Measurements from ENCODE around the gene TAF3.

Gene TAF3

DNA sequence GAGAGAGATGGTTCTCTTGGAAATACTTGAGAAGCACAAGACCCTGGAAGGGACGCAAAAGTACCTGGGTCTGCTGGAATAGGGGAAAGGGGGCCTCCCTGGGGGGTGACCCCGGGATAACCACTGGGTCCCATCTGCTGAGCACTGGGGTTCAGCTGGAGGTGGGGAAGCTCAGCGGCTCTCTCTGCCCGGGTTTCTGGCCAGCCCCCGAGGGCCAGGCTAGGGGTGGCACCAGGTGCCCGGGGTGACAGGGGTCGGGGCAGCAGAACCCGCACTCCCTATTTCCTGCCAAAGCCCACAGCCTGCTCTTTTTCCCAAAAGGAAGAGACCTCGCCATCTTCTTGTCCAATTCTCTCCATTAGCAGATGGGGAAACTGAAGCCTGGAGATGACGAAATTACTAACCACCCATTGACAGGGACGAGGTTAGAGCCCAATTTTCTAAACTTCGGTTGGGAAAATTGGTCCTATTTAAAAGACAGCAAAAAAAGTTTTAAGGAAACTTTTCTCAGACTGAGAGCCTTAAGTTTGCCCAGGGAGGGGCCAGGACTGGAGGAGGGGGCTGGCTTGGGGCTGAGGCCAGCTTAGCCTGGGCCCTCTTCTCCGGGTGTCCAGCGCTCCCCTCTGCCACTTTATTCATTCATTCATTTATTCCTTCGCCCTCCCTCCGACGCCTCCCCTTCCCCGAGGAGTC is 218.3 kb downstream of the TAF3 start:
- DNase-seq = no peak

DNA sequence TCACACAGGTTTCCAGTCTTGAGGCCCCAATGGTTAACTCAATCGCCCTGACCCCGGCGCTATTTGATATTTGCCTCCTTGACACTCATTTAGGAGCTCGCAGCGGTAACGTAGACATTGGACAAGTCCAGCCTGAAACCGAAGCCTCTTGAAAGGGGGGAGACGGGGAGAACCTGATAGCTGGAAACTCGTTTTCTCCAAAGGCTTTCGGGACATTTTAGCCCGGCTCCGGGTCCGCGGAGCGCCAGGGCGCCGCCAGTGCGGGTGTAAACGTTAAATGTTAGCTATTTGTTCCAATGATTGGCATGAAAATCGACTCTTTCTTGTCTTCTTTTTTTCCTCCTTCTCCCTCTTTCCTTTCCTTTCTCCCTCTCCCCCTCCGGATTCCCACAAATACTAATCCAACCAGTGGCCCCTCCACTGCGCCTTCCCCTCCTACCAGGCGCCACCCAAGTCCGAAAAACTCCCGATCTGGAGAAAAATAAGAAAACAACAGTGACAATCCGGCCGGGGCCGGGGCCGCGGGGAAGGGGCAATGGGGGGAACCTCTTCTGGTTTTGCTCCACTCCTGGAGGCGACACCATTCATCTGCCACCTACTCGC is 219.0 kb downstream of the TAF3 start:
- no peak for DNase-seq

GRCh38 chr10:8037941-8038894 is 219.9 kb downstream of the TAF3 start:
- DNase-seq = no peak

DNA sequence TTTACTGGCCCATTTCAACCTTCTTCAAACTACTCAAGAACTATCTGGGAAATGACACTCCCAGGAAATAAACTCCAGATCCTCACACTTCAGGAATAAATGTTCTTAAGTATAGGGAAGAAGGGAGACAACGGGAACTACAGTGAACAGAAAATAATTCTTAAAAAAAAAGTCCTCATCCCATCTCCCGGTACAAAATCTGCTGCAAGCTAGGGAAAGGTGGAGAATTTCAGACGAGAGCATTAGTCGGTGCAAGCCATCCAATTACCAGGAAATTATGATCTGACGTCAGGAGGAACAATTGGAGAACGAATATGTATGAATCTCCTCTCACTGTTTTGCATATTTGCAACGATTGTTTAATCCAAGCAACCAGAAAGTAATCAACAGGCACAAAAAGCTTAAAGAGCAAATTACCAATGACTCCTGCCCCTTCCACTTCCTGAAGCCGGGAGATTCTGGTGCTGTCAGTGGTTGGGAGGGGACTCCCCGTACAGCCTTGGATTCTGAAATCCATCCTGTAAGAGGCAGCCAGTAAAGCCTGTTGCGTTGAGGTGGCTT is 221.1 kb downstream of the TAF3 start:
- no peak for DNase-seq

- DNase-seq = no peak
Measured at GRCh38 chr10:8040651-8041050, 222.3 kb downstream of the TAF3 start.

- no peak for DNase-seq
Measured at GRCh38 chr10:8041284-8041991, 223.1 kb downstream of the TAF3 start.

- DNase-seq = no peak
Measured at GRCh38 chr10:8041992-8042720, 223.9 kb downstream of the TAF3 start.

GRCh38 chr10:8042721-8043568 is 224.6 kb downstream of the TAF3 start:
- DNase-seq = no peak

- DNase-seq = no peak
Measured at GRCh38 chr10:8043569-8044306, 225.4 kb downstream of the TAF3 start.

DNA sequence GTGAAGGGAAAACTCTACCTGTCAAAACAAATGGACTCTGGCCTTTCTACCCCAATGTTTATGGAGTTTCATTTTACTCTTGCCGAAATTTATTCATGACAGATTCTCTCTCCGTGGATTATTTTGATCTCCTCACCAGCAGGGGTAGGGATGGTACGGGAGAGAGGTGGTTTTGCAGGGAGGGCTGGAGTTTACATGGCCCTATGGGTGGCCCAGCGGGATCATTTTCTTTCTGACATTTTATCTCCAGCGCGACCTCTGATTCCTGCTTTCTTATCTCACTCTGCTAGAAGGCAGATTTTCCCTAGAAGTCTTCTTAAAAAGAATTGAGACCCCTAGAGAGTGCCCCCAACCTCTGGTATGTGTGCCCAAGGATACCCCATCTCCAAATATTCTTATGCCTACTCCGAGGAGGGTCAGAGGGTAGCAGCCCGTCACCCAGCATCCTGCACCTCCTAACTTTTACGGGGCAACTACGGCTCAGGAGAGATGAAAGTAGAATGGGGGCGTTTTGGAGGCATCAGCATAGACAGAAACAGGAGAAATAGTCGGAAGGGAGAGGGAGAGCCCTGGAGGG is 226.1 kb downstream of the TAF3 start:
- no peak for DNase-seq

GRCh38 chr10:8044908-8045725 is 226.8 kb downstream of the TAF3 start:
- DNase-seq = no peak

DNA sequence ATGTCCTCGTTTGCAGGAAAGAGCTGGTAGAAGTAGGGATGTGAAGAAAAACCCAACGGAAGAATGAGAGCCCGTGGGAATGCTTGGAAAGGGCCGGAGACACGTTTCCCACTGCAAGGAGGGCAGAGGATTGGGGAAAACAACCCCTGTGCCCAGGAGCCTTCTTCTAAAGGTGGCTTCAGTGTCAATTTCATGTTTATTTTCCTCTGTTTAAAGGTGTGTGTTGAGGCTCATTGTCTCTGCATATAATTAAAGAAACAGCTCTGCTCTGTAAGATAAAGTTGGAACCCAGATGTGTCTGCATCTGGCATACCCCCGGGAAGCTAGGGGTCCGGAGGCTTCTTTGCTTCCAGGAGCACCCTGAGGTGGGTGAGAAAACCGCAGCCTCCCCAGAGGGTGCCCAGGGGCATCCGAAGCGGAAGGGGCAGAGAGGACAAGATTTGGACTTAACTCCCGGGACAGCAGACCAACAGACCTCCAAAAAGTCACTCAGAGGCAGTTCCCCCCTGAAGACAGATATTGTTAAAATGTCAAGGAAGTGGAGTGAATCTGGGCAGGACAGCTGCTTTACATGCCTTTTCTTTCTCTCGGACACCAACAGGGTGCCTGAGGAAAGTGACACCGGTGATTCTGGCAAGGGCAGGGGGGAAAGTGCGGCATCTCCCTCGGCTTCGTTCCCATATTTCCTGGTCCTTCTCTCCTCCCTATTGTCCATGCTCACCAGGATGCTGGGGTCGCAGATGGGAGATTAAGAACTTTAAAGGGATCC is 227.6 kb downstream of the TAF3 start:
- DNase-seq = no peak

GRCh38 chr10:8047452-8048280 is 229.4 kb downstream of the TAF3 start:
- DNase-seq = no peak

DNA sequence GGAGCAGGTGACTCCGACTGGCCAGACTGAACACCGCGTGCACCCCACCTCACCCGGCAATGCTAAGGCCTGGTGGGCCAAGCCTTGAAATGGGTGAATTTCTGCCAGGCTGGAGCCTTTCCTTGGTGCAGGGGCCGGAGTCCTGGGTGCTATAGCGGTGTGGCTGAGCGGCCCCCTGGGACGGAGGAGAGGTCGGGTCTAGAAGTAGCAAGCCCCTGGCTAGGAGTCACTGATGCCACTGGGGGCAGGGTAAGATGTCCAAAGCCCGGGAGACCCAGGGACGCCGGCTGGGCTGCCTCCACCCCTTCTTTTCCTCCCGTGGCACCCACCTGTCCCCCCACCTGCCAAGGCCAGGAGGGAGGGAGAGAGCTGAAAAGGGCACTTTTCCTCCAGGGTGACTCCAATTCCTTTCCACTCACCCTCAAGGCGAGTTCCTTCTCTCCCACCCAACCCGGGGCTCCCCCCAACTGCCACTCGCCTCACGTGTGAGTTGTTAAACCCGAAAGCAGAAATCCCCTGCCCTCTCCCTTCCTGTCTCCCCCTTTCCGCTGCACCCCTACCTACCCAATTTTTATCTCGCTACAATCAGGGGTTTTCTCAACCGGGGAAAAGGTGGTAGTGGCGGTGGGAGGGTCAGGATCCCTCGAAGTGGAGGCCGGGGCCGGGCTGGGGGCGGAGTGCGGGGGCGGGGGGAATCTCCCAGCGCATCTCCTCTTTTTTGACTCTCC is 230.1 kb downstream of the TAF3 start:
- DNase-seq = no peak

DNA sequence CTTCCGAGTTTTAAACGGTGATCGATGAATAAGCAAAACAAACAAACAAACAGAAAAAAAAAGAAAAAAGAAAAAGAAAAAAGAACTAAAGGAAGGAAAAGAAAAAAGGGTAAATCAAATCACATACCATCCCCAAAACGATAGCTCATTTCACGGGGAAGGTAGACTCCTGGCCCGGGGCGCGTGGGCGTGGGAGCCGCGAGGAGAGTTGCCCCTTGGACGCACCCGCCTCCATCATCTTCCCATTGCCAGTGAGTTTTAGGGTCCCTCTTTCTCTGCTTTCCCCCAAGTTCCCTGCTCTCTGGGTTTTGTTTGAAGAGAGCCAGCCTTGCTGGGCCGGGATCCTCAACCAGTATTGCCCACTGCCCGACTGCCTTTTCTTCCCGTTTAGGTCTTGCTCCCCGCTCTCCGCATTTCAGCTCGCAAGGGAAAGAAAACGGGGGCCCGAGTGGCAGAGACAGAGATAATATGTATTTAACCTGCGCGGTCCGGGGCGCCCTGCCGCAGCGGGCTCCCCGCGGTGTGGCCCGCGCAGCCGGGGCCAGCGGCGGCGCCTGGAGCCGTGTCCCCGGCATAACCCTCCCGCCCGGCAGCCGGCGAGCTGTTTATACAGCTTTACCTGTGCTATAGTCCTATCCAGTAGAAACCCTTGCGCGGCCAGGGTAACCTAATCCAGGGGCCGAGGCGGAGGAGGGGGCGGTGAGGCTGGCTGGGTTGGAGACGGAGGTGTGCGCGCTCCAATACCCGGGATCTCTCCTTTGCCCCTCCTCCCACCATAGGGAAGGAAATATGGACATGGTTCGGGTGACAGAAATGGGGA is 230.9 kb downstream of the TAF3 start:
- no peak for DNase-seq

Data from fibroblast of skin of right biceps (primary cell).